ENCODE data around the gene FBXL20.
A peak's percentile ranks its signal among the peaks of the same experiment; 100 is the strongest.

- TF ChIP-seq CTCF (IDR thresholded peaks at IDR 0.05) (peak in 7 of 12 donors; percentile 10 to 47 (median 29)), POLR2A (IDR thresholded peaks at IDR 0.05) (no peak)
These were observed 7.7 kb downstream of the FBXL20 start for GRCh38 chr17:39393736-39394135.
